ENCODE measurements around the gene PRKCA.

DNA sequence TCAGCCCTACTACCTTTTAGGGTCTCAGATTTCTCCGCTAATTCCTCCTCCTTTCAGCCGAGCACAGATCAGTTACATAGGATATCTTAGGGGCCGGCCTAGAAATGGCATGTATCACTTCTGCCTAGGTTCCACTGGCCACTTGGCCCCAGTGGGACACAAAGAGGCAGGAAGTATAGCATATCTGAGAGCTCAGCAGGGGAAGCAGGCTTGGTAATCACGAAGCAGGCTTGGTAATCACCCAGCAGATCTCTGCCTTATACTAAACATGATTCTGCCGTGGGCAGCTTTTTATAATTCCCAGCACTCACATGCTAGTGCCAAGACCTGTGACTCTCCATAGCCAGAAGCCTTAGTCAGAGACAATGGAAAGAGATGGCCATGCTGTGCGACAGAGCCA is 472.9 kb downstream of the PRKCA start:
- TF ChIP-seq ATF6 (CRISPR knock-in tag; conservative IDR thresholded peaks at IDR 0.05) (no peak), YY1 (IDR thresholded peaks at IDR 0.05; ENCODE audit: insufficient read depth, insufficient replicate concordance, low read depth, low read length) (no peak), ZNF768 (CRISPR knock-in tag; IDR thresholded peaks at IDR 0.05) (no peak), NONO (IDR thresholded peaks at IDR 0.05) (no peak), NONO (CRISPR knock-in tag; conservative IDR thresholded peaks at IDR 0.05) (no peak), NR2C2 (CRISPR knock-in tag; IDR thresholded peaks at IDR 0.05; ENCODE audit: borderline replicate concordance) (no peak), ZMYM3 (CRISPR knock-in tag; IDR thresholded peaks at IDR 0.05) (no peak), ZC3H4 (CRISPR knock-in tag; IDR thresholded peaks at IDR 0.05; ENCODE audit: borderline replicate concordance) (no peak), ZKSCAN5 (CRISPR knock-in tag; IDR thresholded peaks at IDR 0.05) (no peak), NFE2L1 (CRISPR knock-in tag; IDR thresholded peaks at IDR 0.05; ENCODE audit: borderline replicate concordance) (no peak), MXD4 (CRISPR knock-in tag; IDR thresholded peaks at IDR 0.05) (no peak), EZH2 (conservative IDR thresholded peaks at IDR 0.05; ENCODE audit: low read depth, low read length) (no peak), HMG20B (CRISPR knock-in tag; conservative IDR thresholded peaks at IDR 0.05) (no peak)

Measured in HepG2 (cell line).